Mammary epithelial cell (primary cell): Measurements from ENCODE around the gene PMM2.

Experiments used
- EZH2 ChIP-seq: IDR thresholded peaks from 2 replicates; pipeline ENCODE4 v1.6.1; 2012; ENCODE audit warnings: low read length, inconsistent platforms, borderline replicate concordance
- TF ChIP-seq, protein P1 (sequence below), 2 donors: IDR thresholded peaks in 1 of 2; conservative IDR thresholded peaks in 1 of 2; 2 replicates each; pipeline ENCODE4 v1.5.1; 2011 to 2012; ENCODE audit warnings: inconsistent platforms in 2 of 2, low read length in 2 of 2, mild to moderate bottlenecking in 2 of 2, control low read depth in 1 of 2, low read depth in 1 of 2; ENCODE audit not compliant: insufficient read depth in 1 of 2; ENCODE audit errors: extremely low read depth in 1 of 2

DNA sequence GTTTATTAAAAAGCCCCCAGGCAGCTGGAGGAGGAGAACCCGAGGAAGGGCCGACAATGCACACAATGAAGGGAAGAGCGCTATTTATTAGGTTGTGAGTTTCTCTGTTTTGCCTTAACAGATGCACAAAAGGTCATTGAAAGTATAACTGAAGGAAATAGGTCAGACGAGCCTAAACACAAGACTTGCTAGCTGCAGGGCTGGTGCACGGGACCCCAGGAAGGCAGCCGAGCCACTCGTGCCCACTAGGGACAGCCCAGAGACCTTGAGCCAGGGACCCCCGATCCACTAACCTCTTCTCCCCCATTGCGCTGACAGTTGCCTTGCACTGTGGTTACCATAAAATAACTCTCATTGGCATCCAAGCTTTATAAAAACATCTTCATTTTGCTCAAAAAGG lies 95.8 kb downstream of the PMM2 start:
- TF ChIP-seq, protein P1, sequence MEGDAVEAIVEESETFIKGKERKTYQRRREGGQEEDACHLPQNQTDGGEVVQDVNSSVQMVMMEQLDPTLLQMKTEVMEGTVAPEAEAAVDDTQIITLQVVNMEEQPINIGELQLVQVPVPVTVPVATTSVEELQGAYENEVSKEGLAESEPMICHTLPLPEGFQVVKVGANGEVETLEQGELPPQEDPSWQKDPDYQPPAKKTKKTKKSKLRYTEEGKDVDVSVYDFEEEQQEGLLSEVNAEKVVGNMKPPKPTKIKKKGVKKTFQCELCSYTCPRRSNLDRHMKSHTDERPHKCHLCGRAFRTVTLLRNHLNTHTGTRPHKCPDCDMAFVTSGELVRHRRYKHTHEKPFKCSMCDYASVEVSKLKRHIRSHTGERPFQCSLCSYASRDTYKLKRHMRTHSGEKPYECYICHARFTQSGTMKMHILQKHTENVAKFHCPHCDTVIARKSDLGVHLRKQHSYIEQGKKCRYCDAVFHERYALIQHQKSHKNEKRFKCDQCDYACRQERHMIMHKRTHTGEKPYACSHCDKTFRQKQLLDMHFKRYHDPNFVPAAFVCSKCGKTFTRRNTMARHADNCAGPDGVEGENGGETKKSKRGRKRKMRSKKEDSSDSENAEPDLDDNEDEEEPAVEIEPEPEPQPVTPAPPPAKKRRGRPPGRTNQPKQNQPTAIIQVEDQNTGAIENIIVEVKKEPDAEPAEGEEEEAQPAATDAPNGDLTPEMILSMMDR (conservative IDR thresholded peaks at IDR 0.05 in 1 of 2, IDR thresholded peaks at IDR 0.05 in 1 of 2; ENCODE audit: extremely low read depth in 1 of 2, insufficient read depth in 1 of 2, low read depth in 1 of 2, low read length in 2 of 2): no peak
- no peak for TF ChIP-seq EZH2
